GM13977 (cell line): Measurements from ENCODE around the gene PPP1R2B.
A peak's percentile ranks its signal among the peaks of the same experiment; 100 is the strongest.

Experiments
- DNase-seq: peaks from one replicate; pipeline ENCODE4 v3.0.0; 2012; ENCODE audit warnings: low spot score
- in situ Hi-C: fragments of 300-500 bp; cut with MboI; formaldehyde crosslinking; loops from one replicate; pipeline ENCODE4 v1.12.0; 2022; ENCODE audit warnings: low sequenced_read_pairs, low pct_unique_long_range_greater_than_20kb, mixed read lengths, inconsistent platforms; ENCODE audit not compliant: unreplicated experiment
- TF ChIP-seq, protein P1 (sequence below): IDR thresholded peaks from 2 replicates; pipeline ENCODE4 v1.5.1; 2012; ENCODE audit warnings: mild to moderate bottlenecking, control low read depth; ENCODE audit not compliant: insufficient read depth; ENCODE audit errors: extremely low read depth, missing control alignments

Gene PPP1R2B

GRCh38 chr5:156888520-156888919 lies 38.4 kb downstream of the PPP1R2B start:
- in situ Hi-C loops, result no loop called here
- TF ChIP-seq, protein P1, sequence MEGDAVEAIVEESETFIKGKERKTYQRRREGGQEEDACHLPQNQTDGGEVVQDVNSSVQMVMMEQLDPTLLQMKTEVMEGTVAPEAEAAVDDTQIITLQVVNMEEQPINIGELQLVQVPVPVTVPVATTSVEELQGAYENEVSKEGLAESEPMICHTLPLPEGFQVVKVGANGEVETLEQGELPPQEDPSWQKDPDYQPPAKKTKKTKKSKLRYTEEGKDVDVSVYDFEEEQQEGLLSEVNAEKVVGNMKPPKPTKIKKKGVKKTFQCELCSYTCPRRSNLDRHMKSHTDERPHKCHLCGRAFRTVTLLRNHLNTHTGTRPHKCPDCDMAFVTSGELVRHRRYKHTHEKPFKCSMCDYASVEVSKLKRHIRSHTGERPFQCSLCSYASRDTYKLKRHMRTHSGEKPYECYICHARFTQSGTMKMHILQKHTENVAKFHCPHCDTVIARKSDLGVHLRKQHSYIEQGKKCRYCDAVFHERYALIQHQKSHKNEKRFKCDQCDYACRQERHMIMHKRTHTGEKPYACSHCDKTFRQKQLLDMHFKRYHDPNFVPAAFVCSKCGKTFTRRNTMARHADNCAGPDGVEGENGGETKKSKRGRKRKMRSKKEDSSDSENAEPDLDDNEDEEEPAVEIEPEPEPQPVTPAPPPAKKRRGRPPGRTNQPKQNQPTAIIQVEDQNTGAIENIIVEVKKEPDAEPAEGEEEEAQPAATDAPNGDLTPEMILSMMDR, result no peak
- no peak for DNase-seq

DNA sequence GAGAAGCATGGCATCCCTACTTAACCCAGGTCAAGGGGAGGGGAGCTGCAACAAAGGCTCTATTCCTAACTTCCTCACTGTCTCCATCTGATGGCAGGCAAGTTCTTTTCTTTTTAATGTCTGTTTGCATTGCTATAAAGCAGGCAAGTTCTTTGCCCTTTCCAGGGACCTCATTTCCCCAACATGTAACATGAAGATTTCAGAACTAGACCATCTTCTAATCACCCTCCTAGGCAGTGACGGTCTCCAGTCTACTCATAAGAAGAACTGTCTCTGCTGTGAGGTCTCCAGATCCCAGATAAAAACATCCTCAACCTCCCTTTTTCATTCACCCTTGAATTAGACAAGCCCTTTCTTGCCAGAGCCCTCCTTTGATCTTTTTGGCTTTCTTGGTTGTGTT lies 42.1 kb downstream of the PPP1R2B start:
- no peak for DNase-seq
- TF ChIP-seq, protein P1, result peak; percentile 33
- in situ Hi-C loops, result no loop called here

DNA sequence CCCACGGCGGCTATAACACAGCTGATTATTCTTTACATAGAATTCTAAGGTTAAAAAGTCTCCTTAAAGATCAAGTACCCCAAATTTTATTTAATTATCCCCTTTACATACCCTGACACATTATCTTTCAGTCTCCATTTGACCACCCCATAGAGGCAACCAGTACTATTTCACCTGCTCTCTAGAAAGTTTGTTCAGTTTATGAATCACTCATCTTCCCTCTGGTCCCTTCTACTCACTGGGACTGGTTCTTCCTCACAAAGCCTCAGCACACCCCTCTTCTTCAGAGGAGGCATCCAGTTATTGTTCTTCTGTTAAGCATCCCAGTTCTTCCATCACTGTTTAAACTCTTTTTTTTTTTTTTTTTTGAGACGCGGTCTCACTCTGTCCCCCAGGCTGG lies 42.8 kb downstream of the PPP1R2B start:
- no peak for DNase-seq
- in situ Hi-C loops, result no loop called here
- TF ChIP-seq, protein P1, result no peak

- no peak for DNase-seq
- TF ChIP-seq, protein P1, result no peak
- in situ Hi-C loops, result no loop called here
These were observed 43.4 kb downstream of the PPP1R2B start for GRCh38 chr5:156893517-156893916.

DNA sequence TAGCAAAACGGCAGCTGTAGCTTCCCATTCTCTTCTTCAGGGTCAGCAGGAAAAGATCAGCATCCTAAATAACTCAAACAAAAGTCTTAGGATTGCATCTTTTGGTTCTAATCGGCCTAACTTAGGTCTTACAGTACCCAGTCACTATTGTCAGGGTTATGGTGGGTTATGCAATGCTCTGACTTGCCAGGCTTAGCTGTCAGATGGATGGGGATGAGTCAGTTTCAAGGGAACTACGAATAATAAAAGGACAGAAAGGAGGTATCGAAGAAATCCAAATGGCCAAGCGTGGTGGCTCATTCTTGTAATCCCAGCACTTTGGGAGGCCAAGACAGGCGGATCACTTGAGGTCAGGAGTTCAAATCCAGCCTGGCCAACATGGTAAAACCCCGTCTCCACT lies 46.5 kb downstream of the PPP1R2B start:
- TF ChIP-seq, protein P1, result no peak
- DNase-seq, result no peak
- in situ Hi-C loops, result no loop called here
